Bone marrow (tissue), 2 donors: Measurements from ENCODE around the gene THAP12.
"Not testable (repeated sequence)": the region's sequence is repeated elsewhere in the genome, so short reads cannot be mapped to it uniquely, and the experiment has no call there.

Experiments
- DNase-seq, 2 donors: peaks; one replicate each; lab custom pipeline; 2025; lab: John Stamatoyannopoulos, UW

THAP12 gene

DNA sequence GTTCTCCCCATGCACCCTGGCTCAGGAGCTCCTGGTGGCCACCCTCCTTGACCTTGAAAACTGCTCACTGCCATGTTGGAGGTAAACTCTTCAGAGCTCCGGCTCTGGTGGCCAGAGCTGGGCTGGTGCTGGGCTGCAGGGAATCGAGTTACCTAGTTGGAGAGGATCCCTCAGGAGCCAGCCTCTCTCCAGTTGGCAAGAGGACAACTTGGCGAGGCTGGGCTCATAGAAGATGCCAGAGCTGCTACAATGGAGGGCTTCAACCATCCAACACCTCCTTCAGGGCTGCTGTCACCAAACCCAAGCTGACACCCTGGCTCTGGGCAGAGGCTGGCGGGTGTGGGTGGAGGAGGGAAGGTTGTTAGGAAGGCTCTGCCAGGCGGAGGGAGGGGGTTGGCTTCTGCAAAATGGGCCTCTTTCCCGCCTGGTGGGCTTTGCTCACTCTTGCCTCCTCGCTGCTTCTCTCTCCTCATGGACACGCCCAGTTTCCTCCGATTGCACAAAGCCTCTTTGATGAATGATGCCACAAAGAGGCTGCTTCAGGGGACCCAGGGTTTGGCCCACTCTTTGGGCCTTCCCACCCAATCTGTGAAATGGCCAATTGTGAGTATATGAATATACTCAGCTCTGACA, 53.1 kb downstream of the THAP12 start:
- DNase-seq: no peak

GRCh38 chr11:76327202-76327601, 53.7 kb downstream of the THAP12 start:
- DNase-seq: no peak

- no peak for DNase-seq
These were observed 55.7 kb downstream of the THAP12 start for GRCh38 chr11:76325185-76325584.

DNA sequence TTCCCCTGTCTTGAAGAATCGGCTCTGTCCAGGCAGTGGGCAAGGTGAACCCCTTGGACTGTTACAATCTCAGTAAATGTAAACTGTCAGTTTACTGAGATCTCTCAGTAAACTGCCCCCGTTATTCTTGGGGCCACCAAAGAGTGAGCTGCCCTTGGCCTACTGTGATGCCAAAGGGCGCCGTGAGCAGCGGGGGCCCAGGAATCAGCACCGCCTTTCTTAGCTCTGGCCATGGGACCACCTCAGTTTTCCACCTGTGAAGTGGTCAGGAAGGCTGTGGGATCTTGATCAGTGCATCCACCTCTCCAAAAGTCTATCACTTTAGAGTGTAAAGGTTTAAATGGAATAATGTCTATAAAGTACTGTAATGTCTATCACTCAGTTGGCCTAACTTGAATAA, 57.1 kb downstream of the THAP12 start:
- DNase-seq: no peak

GRCh38 chr11:76323375-76323774, 57.6 kb downstream of the THAP12 start:
- DNase-seq: not testable (repeated sequence)

- no peak for DNase-seq
These were observed 58.0 kb downstream of the THAP12 start for GRCh38 chr11:76322942-76323341.

DNA sequence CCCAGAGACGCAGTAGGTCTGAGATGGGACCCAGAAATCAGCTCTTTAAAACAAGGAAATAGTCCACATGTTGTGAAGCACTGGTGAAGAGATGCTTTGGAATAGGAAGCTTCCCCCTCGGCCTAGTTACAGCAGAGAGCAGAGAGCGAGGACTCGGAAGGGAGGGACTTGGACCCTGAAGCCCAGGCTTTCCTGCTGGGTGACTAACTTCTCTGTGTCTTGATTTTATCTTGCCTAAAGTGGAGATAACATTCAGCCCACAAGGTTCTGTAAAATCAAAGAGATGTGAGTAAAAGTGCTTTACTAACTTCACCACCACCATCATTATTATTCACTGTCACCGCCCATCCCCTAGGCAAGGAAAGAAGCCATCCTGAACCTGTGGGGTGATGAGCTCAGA, 58.4 kb downstream of the THAP12 start:
- no peak for DNase-seq

DNA sequence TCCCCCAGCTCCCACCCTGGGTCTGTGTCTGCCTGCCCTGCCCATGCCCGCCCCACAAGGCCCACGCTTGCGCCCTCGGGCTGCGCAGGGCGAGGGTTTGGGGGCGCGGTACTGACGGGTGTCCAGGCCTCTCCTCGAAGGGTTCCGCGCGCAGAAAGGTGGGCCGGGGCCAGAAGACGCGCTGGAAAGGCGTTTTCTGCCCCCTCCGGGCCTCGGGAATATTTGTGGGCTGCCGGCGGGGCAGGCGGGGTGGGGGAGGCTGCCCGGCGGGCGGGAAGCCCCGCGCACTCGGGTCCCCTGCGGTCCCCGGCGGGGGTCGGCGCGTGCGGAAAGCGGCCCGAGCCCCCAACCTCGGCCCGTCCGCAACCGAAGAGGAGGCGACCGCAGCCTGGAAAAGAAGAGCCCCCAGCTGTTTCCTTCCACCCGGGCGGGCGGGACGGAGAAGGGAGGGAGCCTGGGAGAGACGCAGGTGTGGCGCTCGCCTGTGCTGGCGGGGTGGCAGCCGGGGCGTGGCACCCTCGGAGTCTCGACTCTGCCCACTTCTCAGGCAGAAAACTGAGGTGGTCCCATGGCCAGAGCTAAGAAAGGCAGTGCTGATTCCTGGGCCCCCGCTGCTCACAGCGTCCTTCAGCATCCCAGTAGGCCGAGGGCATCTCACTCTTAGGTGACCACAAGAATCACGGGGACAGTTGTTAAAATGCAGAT, 59.0 kb downstream of the THAP12 start:
- DNase-seq: no peak

DNA sequence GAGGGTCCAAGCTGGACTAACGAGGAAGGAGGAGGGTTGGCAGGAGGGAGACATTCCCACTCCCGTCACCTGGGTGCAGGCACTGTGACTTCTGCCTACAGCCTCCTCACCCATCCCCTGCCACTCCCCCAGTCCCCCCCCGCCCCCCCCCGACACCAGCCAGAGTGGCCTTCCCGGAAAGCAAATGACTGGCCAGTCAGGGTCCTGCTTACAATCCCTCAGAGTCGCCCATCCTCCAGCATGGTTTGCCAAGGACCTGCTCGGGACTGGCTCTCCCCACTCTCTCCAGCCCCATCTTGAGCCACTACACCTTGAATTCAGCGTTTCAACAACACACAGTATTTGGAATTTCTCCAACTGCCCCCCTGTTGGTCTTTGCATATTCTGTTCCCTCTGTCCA, 59.6 kb downstream of the THAP12 start:
- DNase-seq: no peak

DNA sequence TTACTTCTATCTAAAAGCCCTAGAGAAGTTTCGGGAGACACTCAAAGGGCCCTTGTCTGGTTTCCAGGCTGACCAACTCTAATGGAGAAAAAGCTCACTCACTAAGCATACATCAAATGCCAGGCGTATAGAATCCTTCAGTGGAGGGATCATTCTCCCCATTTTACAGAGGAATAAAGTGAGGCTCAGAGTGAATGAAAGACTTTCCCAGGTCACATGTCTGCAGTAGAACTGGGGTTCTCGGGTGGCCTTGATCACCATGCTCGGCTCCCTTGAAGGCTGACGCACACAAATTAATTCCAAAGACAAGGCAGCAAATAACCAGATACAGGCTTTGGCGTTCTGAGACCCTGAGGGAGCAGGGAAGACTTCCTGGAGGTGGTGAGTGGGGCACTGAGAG, 60.0 kb downstream of the THAP12 start:
- DNase-seq: no peak

- DNase-seq: not testable (repeated sequence)
These were observed 61.1 kb downstream of the THAP12 start for GRCh38 chr11:76319798-76320197.

DNA sequence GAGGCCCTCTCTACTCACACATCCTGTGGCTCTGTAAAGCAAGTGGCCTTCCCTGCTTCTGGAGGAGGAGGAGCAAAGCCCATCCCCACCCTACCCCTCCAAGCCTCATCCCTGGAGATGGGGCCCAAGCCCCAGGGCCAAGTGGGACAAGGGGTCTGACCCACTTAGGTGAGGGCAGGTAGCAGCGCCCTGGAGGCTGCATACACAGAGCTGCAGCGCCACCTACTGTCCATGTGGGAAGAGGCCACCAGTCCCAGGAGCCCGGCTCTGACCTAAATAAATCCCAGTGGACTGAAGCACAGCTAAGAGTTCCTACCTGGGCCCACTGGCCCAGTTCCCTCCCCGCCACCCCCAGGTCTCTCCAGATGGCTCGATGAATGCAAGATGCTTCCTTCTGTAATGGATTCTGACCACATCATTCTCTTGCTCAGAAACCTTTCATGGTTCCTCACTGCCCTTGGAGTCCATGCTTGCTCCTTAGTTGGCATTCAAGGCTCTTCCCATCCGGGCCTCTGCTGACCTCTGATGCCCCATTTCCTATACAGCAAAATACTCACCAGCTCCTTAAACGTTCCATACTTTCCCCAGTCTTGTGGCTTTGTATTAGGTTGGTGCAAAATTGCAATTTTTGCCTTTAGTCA, 62.1 kb downstream of the THAP12 start:
- peak; percentile 42 to 44 for DNase-seq

- DNase-seq: no peak
These were observed 63.6 kb downstream of the THAP12 start for GRCh38 chr11:76317296-76317695.

DNA sequence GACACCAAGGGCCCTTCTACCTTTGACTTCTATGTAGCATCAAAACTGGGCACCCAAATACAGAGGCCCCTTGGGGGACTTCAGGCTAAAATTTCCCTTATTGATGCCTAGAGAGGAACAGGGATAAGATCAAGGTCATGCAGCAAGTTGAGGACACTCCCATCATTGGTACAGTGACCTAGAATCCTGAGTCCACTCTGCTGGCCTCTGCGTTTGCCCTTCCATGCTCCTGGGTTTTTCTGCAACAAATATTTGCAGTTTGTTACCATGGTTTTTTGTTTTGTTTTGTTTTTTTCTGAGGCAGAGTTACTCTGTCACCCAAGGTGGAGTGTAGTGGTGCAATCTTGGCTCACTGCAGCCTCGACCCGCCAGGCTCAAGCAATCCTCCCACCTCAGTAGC, 64.2 kb downstream of the THAP12 start:
- no peak for DNase-seq

- no peak for DNase-seq
These were observed 65.6 kb downstream of the THAP12 start for GRCh38 chr11:76315182-76315853.

- no peak for DNase-seq
These were observed 66.2 kb downstream of the THAP12 start for GRCh38 chr11:76314741-76315090.

GRCh38 chr11:76313913-76314740, 66.8 kb downstream of the THAP12 start:
- no peak for DNase-seq

- no peak for DNase-seq
These were observed 67.7 kb downstream of the THAP12 start for GRCh38 chr11:76313271-76313670.

- DNase-seq: no peak
These were observed 69.9 kb downstream of the THAP12 start for GRCh38 chr11:76310832-76311595.

GRCh38 chr11:76307978-76308747, 72.8 kb downstream of the THAP12 start:
- no peak for DNase-seq
